Hematopoietic multipotent progenitor cell treated with erythropoietin and hydrocortisone succinate and interleukin-3 and kit ligand, for 8 days (in vitro differentiated cells): Measurements from ENCODE around the gene TMEM131.

Experiments
- DNase-seq: peaks from one replicate; pipeline ENCODE4 v3.0.0-alpha.2; 2015

The TMEM131 gene

GRCh38 chr2:97792416-97792815 lies 203.3 kb downstream of the TMEM131 start:
- no peak for DNase-seq

GRCh38 chr2:97788986-97789644 lies 206.6 kb downstream of the TMEM131 start:
- no peak for DNase-seq

- DNase-seq = no peak
Observed at GRCh38 chr2:97785818-97786217, 209.9 kb downstream of the TMEM131 start.

- no peak for DNase-seq
Observed at GRCh38 chr2:97784953-97785352, 210.8 kb downstream of the TMEM131 start.

GRCh38 chr2:97781981-97782380 lies 213.8 kb downstream of the TMEM131 start:
- DNase-seq = no peak

- DNase-seq = peak; percentile 11
Observed at GRCh38 chr2:97779141-97779540, 216.6 kb downstream of the TMEM131 start.

GRCh38 chr2:97775074-97775473 lies 220.7 kb downstream of the TMEM131 start:
- DNase-seq = no peak

GRCh38 chr2:97774425-97774824 lies 221.3 kb downstream of the TMEM131 start:
- no peak for DNase-seq

- DNase-seq = no peak
Observed at GRCh38 chr2:97770445-97770844, 225.3 kb downstream of the TMEM131 start.

- DNase-seq = no peak
Observed at GRCh38 chr2:97769711-97770110, 226.0 kb downstream of the TMEM131 start.

- no peak for DNase-seq
Observed at GRCh38 chr2:97769308-97769707, 226.4 kb downstream of the TMEM131 start.

GRCh38 chr2:97766567-97766966 lies 229.2 kb downstream of the TMEM131 start:
- DNase-seq = peak; percentile 70

- DNase-seq = no peak
Observed at GRCh38 chr2:97765933-97766332, 229.8 kb downstream of the TMEM131 start.

GRCh38 chr2:97764559-97765263 lies 231.0 kb downstream of the TMEM131 start:
- no peak for DNase-seq

GRCh38 chr2:97763176-97763845 lies 232.4 kb downstream of the TMEM131 start:
- no peak for DNase-seq

- no peak for DNase-seq
Observed at GRCh38 chr2:97761192-97761591, 234.6 kb downstream of the TMEM131 start.

- no peak for DNase-seq
Observed at GRCh38 chr2:97760480-97761049, 235.2 kb downstream of the TMEM131 start.

- no peak for DNase-seq
Observed at GRCh38 chr2:97759727-97760407, 235.9 kb downstream of the TMEM131 start.

- DNase-seq = no peak
Observed at GRCh38 chr2:97758131-97758705, 237.5 kb downstream of the TMEM131 start.

GRCh38 chr2:97757062-97757461 lies 238.7 kb downstream of the TMEM131 start:
- DNase-seq = no peak

GRCh38 chr2:97755491-97755890 lies 240.3 kb downstream of the TMEM131 start:
- DNase-seq = no peak

GRCh38 chr2:97754690-97755346 lies 240.9 kb downstream of the TMEM131 start:
- DNase-seq = no peak
